Measurements from ENCODE around the gene EPPIN. TPM values are rescaled to one million over a fixed set of nuclear protein-coding genes. Genes with fewer than 3 reads are reported as not detected.
A peak's percentile ranks its signal among the peaks of the same experiment; 100 is the strongest.
"Not testable (repeated sequence)": the region's sequence is repeated elsewhere in the genome, so short reads cannot be mapped to it uniquely, and the experiment has no call there.

The EPPIN gene
- total RNA-seq, 1 experiment from 2014 or later = not detected

- ChIA-PET CTCF (interaction anchor here (0.6 to 2.1 kb wide), 3 partner anchors 180 to 428 kb away, joined by 3 to 14 read pairs (median 7); no protein-coding TSS in a partner anchor), POLR2A (interaction anchor here (0.6 to 1.2 kb wide), 3 partner anchors 22 to 660 kb away, joined by 3 to 4 read pairs (median 3); no protein-coding TSS in a partner anchor)
- H3K27me3 Mint-ChIP-seq (ENCODE audit: insufficient read depth, unreplicated experiment) = peaks cover 17% of the 10 kb centered on the region
- no peaks in the 10 kb centered on the region for H3K36me3 Mint-ChIP-seq (ENCODE audit: insufficient read depth, unreplicated experiment)
- H3K4me1 Mint-ChIP-seq (ENCODE audit: insufficient read depth, unreplicated experiment) = peaks cover 9% of the 10 kb centered on the region
- H3K27ac Mint-ChIP-seq (ENCODE audit: low read depth, unreplicated experiment) = no peak overlapping the region
- no TSS peak for BruUV-seq (replicated peaks)
- H3K4me3 Mint-ChIP-seq (ENCODE audit: unreplicated experiment) = no peak overlapping the region
- DNase-seq (ENCODE audit: unreplicated experiment) = no peak
- intact Hi-C loops (cut with micrococcal nuclease) = no loop called here
- peaks cover 8% of the 10 kb centered on the region for H3K9me3 Mint-ChIP-seq (ENCODE audit: unreplicated experiment)
- no peak for TF ChIP-seq CTCF (IDR thresholded peaks at IDR 0.05; ENCODE audit: unreplicated experiment)
Measured at GRCh38 chr20:45589725-45590124, 42.5 kb upstream of the EPPIN start.

GRCh38 chr20:45588800-45589199, 41.6 kb upstream of the EPPIN start:
- no TSS peak for BruUV-seq (replicated peaks)
- CTCF ChIA-PET = interaction anchor here (0.5 to 2.1 kb wide), 4 partner anchors 50 to 525 kb away, joined by 4 to 14 read pairs (median 6); no protein-coding TSS in a partner anchor
- peaks cover 7% of the 10 kb centered on the region for H3K9me3 Mint-ChIP-seq (ENCODE audit: unreplicated experiment)
- no peak overlapping the region for H3K4me3 Mint-ChIP-seq (ENCODE audit: unreplicated experiment)
- H3K27ac Mint-ChIP-seq (ENCODE audit: low read depth, unreplicated experiment) = no peak overlapping the region
- TF ChIP-seq CTCF (IDR thresholded peaks at IDR 0.05; ENCODE audit: unreplicated experiment) = no peak
- POLR2A ChIA-PET = interaction anchor here (1.2 kb wide), 1 partner anchor 21 kb away, joined by 4 read pairs; no protein-coding TSS in a partner anchor
- no peak for DNase-seq (ENCODE audit: unreplicated experiment)
- peaks cover 9% of the 10 kb centered on the region for H3K4me1 Mint-ChIP-seq (ENCODE audit: insufficient read depth, unreplicated experiment)
- H3K27me3 Mint-ChIP-seq (ENCODE audit: insufficient read depth, unreplicated experiment) = peaks cover 7% of the 10 kb centered on the region
- intact Hi-C loops (cut with micrococcal nuclease) = no loop called here
- H3K36me3 Mint-ChIP-seq (ENCODE audit: insufficient read depth, unreplicated experiment) = no peaks in the 10 kb centered on the region

GRCh38 chr20:45585986-45586385, 38.8 kb upstream of the EPPIN start:
- peak; percentile 71 for DNase-seq (ENCODE audit: unreplicated experiment)
- ChIA-PET CTCF (interaction anchor here (1.5 kb wide), 1 partner anchor 185 kb away, joined by 4 read pairs; no protein-coding TSS in a partner anchor), POLR2A (interaction anchor here (1.2 kb wide), 1 partner anchor 76 kb away, joined by 3 read pairs; no protein-coding TSS in a partner anchor)
- H3K4me1 Mint-ChIP-seq (ENCODE audit: insufficient read depth, unreplicated experiment); H3K27ac Mint-ChIP-seq (ENCODE audit: low read depth, unreplicated experiment); H3K27me3 Mint-ChIP-seq (ENCODE audit: insufficient read depth, unreplicated experiment); intact Hi-C loops (cut with micrococcal nuclease); H3K4me3 Mint-ChIP-seq (ENCODE audit: unreplicated experiment); H3K36me3 Mint-ChIP-seq (ENCODE audit: insufficient read depth, unreplicated experiment); BruUV-seq (replicated peaks); H3K9me3 Mint-ChIP-seq (ENCODE audit: unreplicated experiment): not testable (repeated sequence)

GRCh38 chr20:45584294-45584693, 37.1 kb upstream of the EPPIN start:
- H3K27ac Mint-ChIP-seq (ENCODE audit: low read depth, unreplicated experiment); H3K4me3 Mint-ChIP-seq (ENCODE audit: unreplicated experiment); H3K4me1 Mint-ChIP-seq (ENCODE audit: insufficient read depth, unreplicated experiment); POLR2A ChIA-PET; intact Hi-C loops (cut with micrococcal nuclease); H3K36me3 Mint-ChIP-seq (ENCODE audit: insufficient read depth, unreplicated experiment); BruUV-seq (replicated peaks); H3K9me3 Mint-ChIP-seq (ENCODE audit: unreplicated experiment); DNase-seq (ENCODE audit: unreplicated experiment): not testable (repeated sequence)
- H3K27me3 Mint-ChIP-seq (ENCODE audit: insufficient read depth, unreplicated experiment) = peaks cover 22% of the 10 kb centered on the region
- CTCF ChIA-PET = interaction anchor here (1.5 to 1.7 kb wide), 2 partner anchors 9 to 187 kb away, joined by 7 to 9 read pairs; no protein-coding TSS in a partner anchor

GRCh38 chr20:45583502-45583901, 36.3 kb upstream of the EPPIN start:
- POLR2A ChIA-PET = no interaction called here
- DNase-seq (ENCODE audit: unreplicated experiment) = no peak
- CTCF ChIA-PET = interaction anchor here (0.5 to 1.7 kb wide), 4 partner anchors 10 to 265 kb away, joined by 3 to 9 read pairs (median 6); no protein-coding TSS in a partner anchor
- intact Hi-C loops (cut with micrococcal nuclease) = no loop called here
- Mint-ChIP-seq H3K9me3 (ENCODE audit: unreplicated experiment) (no peaks in the 10 kb centered on the region), H3K27me3 (ENCODE audit: insufficient read depth, unreplicated experiment) (peaks cover 28% of the 10 kb centered on the region), H3K36me3 (ENCODE audit: insufficient read depth, unreplicated experiment) (no peaks in the 10 kb centered on the region), H3K27ac (ENCODE audit: low read depth, unreplicated experiment) (no peak overlapping the region), H3K4me3 (ENCODE audit: unreplicated experiment) (no peak overlapping the region), H3K4me1 (ENCODE audit: insufficient read depth, unreplicated experiment) (peaks cover under 1% of the 10 kb centered on the region)
- TF ChIP-seq CTCF (IDR thresholded peaks at IDR 0.05; ENCODE audit: unreplicated experiment) = no peak
- no TSS peak for BruUV-seq (replicated peaks)

Data from MCF 10A (cell line).